PC-3 (cell line): Measurements from ENCODE around the gene LRRC55. TPM values are rescaled to one million over a fixed set of nuclear protein-coding genes. Genes with fewer than 3 reads are reported as not detected.

ENCODE experiments used
- ATAC-seq: fragments of 200-7000 bp; cut with Tn5 transposase; 2 replicates; pipeline ENCODE4 v1.9.1; 2020; ENCODE audit warnings: mild to moderate bottlenecking, moderate library complexity
- BruUV-seq: library from RNA; stranded (reverse); fragments of 400-500 nt; replicated peaks from 2 replicates; lab custom pipeline; 2021; lab: Mats Ljungman, UMichigan
- CTCF ChIA-PET: fragments of 300-600 bp; sonication (Branson Sonifier 250); formaldehyde crosslinking; loops from one replicate; lab custom pipeline; 2022; ENCODE audit warnings: antibody characterized with exemption; lab: Charles Lee
- POLR2A ChIA-PET: fragments of 300-600 bp; sonication (Branson Sonifier 250); formaldehyde crosslinking; loops from one replicate; lab custom pipeline; 2022; ENCODE audit warnings: antibody characterized with exemption; ENCODE audit not compliant: unreplicated experiment; lab: Charles Lee
- DNase-seq: peaks from one replicate; pipeline ENCODE4 v3.0.0-alpha.2; 2015
- H2AFZ ChIP-seq: fragments of 300-600 bp; sonication (generic); 2 replicates; pipeline ENCODE4 v1.6.0; 2016; ENCODE audit warnings: antibody characterized with exemption, low read length
- H3F3A ChIP-seq: fragments of 300-600 bp; sonication (generic); one replicate; pipeline ENCODE4 v1.6.0; 2017; ENCODE audit warnings: antibody characterized with exemption, low read length, control low read depth, mild to moderate bottlenecking; ENCODE audit not compliant: unreplicated experiment
- H3K27ac ChIP-seq: fragments of 300-600 bp; sonication (generic); 2 replicates; pipeline ENCODE4 v1.5.1; 2016; ENCODE audit warnings: mild to moderate bottlenecking, low read length
- H3K27me3 ChIP-seq: fragments of 300-600 bp; sonication (generic); 2 replicates; pipeline ENCODE4 v1.6.1; 2016; ENCODE audit warnings: low read length, mixed read lengths
- H3K36me3 ChIP-seq: fragments of 300-600 bp; sonication (generic); 2 replicates; pipeline ENCODE4 v1.6.1; 2016; ENCODE audit warnings: low read depth, mixed run types, low read length, mixed read lengths
- H3K4me1 ChIP-seq: fragments of 300-600 bp; sonication (generic); 2 replicates; pipeline ENCODE4 v1.5.1; 2016; ENCODE audit warnings: low read length; ENCODE audit not compliant: insufficient read depth
- H3K4me2 ChIP-seq: fragments of 300-600 bp; sonication (generic); 2 replicates; pipeline ENCODE4 v1.6.0; 2016; ENCODE audit warnings: low read length
- H3K4me3 ChIP-seq: fragments of 300-600 bp; sonication (generic); 2 replicates; pipeline ENCODE4 v1.5.1; 2016; ENCODE audit warnings: mild to moderate bottlenecking, low read length, mixed read lengths
- H3K79me2 ChIP-seq: fragments of 300-600 bp; sonication (generic); 2 replicates; pipeline ENCODE4 v1.6.1; 2017; ENCODE audit warnings: low read length, mixed read lengths
- H3K9ac ChIP-seq: fragments of 300-600 bp; sonication (generic); 2 replicates; pipeline ENCODE4 v1.6.0; 2016; ENCODE audit warnings: mild to moderate bottlenecking, low read length
- H3K9me2 ChIP-seq: fragments of 300-600 bp; sonication (generic); replicated peaks from 2 replicates; pipeline ENCODE4 v1.6.1; 2016; ENCODE audit warnings: mixed run types, low read length, mixed read lengths
- H3K9me3 ChIP-seq: fragments of 300-600 bp; sonication (generic); 2 replicates; pipeline ENCODE4 v1.6.1; 2016; ENCODE audit warnings: low read length, mixed read lengths
- H4K20me1 ChIP-seq: fragments of 300-600 bp; sonication (generic); 2 replicates; pipeline ENCODE4 v1.6.1; 2016; ENCODE audit warnings: low read length, mixed read lengths
- EZH2 ChIP-seq: fragments of 300-600 bp; sonication (generic); IDR thresholded peaks from one replicate; pipeline ENCODE4 v1.6.1; 2017; ENCODE audit warnings: antibody characterized with exemption, mild to moderate bottlenecking, low read length; ENCODE audit not compliant: unreplicated experiment
- EZH2phosphoT487 ChIP-seq: fragments of 300-600 bp; sonication (generic); IDR thresholded peaks from 2 replicates; pipeline ENCODE4 v1.6.1; 2018; ENCODE audit warnings: mild to moderate bottlenecking, antibody characterized with exemption, low read length, borderline replicate concordance
- intact Hi-C: fragments of 100-400 bp; cut with micrococcal nuclease; formaldehyde crosslinking; loops from 2 replicates; pipeline ENCODE4 v1.9.0; 2023
- total RNA-seq: library from RNA; depleted of rRNA; stranded (reverse); fragments of >200 nt; gene quantifications from 2 replicates; pipeline ENCODE4 v1.2.3, GENCODE V29; 2014
- TF ChIP-seq, protein P1 (sequence below): fragments of 300-600 bp; sonication (generic); conservative IDR thresholded peaks from 2 replicates; pipeline ENCODE4 v1.5.1; 2017; ENCODE audit warnings: antibody characterized with exemption, low read depth, mild to moderate bottlenecking, low read length

The LRRC55 gene
- total RNA-seq, 1 experiment from 2014 or later = not detected

DNA sequence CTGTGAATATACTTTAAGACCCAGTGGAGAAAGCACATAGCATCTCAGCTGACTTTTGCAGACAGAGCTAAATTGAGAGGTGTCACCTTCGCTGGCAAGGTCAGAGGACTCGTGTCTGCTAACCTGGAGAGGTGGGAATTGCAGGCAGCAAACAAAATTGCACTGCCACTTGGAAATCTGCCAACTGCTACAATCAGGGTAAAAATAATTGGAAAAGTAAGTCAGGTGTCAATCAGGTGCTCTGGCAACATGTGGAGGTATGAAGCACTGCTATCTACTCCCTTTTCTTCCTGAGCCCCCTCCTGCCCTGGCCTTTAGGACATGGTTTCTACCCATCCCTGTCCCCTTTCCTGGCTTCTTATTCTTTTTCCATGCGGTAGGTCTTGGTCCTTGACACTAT is 24.1 kb upstream of the LRRC55 start:
- ATAC-seq (no peak), DNase-seq (no peak)
- no peak overlapping the region for H3K4me2 ChIP-seq
- BruUV-seq = no TSS peak
- intact Hi-C loops = no loop called here
- H3K36me3 ChIP-seq = no peaks in the 10 kb centered on the region
- CTCF ChIA-PET = no interaction called here
- H3K9ac ChIP-seq = no peak overlapping the region
- no peaks in the 10 kb centered on the region for H4K20me1 ChIP-seq
- no peak overlapping the region for H2AFZ ChIP-seq
- H3K4me3 ChIP-seq = no peak overlapping the region
- no peak for TF ChIP-seq EZH2phosphoT487
- no peaks in the 10 kb centered on the region for H3F3A ChIP-seq
- H3K4me1 ChIP-seq = no peaks in the 10 kb centered on the region
- POLR2A ChIA-PET = no interaction called here
- H3K79me2 ChIP-seq = no peaks in the 10 kb centered on the region
- H3K27me3 ChIP-seq = peaks cover 63% of the 10 kb centered on the region
- H3K9me2 ChIP-seq = no peaks in the 10 kb centered on the region
- H3K9me3 ChIP-seq = no peaks in the 10 kb centered on the region
- H3K27ac ChIP-seq = no peak overlapping the region

DNA sequence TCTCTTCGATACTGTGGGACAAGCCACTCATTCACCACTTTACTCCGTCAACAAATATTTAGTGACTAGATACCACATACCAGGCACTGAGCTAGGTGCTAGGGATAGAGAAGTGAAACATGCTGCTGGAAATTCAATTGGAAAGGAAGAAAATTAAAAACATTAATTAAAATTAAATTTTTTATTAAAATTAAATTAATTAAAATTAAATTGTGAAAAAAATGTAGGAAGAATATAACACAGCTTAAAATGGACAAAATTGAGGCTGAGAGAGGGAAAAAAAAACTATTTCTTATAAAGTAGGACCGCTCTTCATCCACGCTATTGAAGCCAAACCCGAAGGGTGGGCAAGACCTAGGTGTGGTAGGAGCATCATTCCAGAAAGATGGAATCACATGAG is 23.6 kb upstream of the LRRC55 start:
- no peak for ATAC-seq
- BruUV-seq = no TSS peak
- CTCF ChIA-PET = no interaction called here
- peaks cover 65% of the 10 kb centered on the region for H3K27me3 ChIP-seq
- H3K4me1 ChIP-seq = no peaks in the 10 kb centered on the region
- H3F3A ChIP-seq = no peaks in the 10 kb centered on the region
- H3K27ac ChIP-seq = no peak overlapping the region
- POLR2A ChIA-PET = no interaction called here
- no peaks in the 10 kb centered on the region for H3K79me2 ChIP-seq
- no peak overlapping the region for H2AFZ ChIP-seq
- no peak for TF ChIP-seq EZH2
- TF ChIP-seq EZH2phosphoT487 = no peak
- TF ChIP-seq, protein P1, sequence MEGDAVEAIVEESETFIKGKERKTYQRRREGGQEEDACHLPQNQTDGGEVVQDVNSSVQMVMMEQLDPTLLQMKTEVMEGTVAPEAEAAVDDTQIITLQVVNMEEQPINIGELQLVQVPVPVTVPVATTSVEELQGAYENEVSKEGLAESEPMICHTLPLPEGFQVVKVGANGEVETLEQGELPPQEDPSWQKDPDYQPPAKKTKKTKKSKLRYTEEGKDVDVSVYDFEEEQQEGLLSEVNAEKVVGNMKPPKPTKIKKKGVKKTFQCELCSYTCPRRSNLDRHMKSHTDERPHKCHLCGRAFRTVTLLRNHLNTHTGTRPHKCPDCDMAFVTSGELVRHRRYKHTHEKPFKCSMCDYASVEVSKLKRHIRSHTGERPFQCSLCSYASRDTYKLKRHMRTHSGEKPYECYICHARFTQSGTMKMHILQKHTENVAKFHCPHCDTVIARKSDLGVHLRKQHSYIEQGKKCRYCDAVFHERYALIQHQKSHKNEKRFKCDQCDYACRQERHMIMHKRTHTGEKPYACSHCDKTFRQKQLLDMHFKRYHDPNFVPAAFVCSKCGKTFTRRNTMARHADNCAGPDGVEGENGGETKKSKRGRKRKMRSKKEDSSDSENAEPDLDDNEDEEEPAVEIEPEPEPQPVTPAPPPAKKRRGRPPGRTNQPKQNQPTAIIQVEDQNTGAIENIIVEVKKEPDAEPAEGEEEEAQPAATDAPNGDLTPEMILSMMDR = no peak
- H3K4me2 ChIP-seq = no peak overlapping the region
- no peak for DNase-seq
- no peaks in the 10 kb centered on the region for H3K9me2 ChIP-seq
- H3K9me3 ChIP-seq = no peaks in the 10 kb centered on the region
- no peaks in the 10 kb centered on the region for H4K20me1 ChIP-seq
- no peak overlapping the region for H3K4me3 ChIP-seq
- no peak overlapping the region for H3K9ac ChIP-seq
- no peaks in the 10 kb centered on the region for H3K36me3 ChIP-seq
- intact Hi-C loops = no loop called here

- BruUV-seq = no TSS peak
- ChIA-PET CTCF (no interaction called here), POLR2A (no interaction called here)
- H2AFZ ChIP-seq = no peak overlapping the region
- no peaks in the 10 kb centered on the region for H3F3A ChIP-seq
- no peak for DNase-seq
- TF ChIP-seq EZH2phosphoT487 (no peak), EZH2 (no peak)
- TF ChIP-seq, protein P1 = no peak
- H3K9me3 ChIP-seq = no peaks in the 10 kb centered on the region
- no peaks in the 10 kb centered on the region for H3K79me2 ChIP-seq
- H3K36me3 ChIP-seq = no peaks in the 10 kb centered on the region
- H3K27ac ChIP-seq = no peak overlapping the region
- no peaks in the 10 kb centered on the region for H4K20me1 ChIP-seq
- H3K9me2 ChIP-seq = no peaks in the 10 kb centered on the region
- H3K4me1 ChIP-seq = no peaks in the 10 kb centered on the region
- H3K4me3 ChIP-seq = no peak overlapping the region
- intact Hi-C loops = no loop called here
- H3K4me2 ChIP-seq = no peak overlapping the region
- H3K27me3 ChIP-seq = peaks cover 69% of the 10 kb centered on the region
- no peak for ATAC-seq
- no peak overlapping the region for H3K9ac ChIP-seq
Measured at GRCh38 chr11:57158599-57158998, 23.2 kb upstream of the LRRC55 start.
